Coronary artery (tissue), 2 donors: ENCODE data around the gene NOL9.

Source experiments
- DNase-seq: peaks from one replicate; pipeline ENCODE4 v3.0.0-alpha.2; 2017; ENCODE audit warnings: low spot score
- H3K27ac ChIP-seq, 2 donors: fragments of 200-600 bp; sonication (generic); one replicate each; pipeline ENCODE4 v1.5.1; 2016 to 2019
- H3K4me3 ChIP-seq: fragments of 200-600 bp; sonication (generic); 2 replicates; pipeline ENCODE4 v1.5.1; 2016; ENCODE audit warnings: mild to moderate bottlenecking, moderate library complexity
- CTCF ChIP-seq: fragments of 200-600 bp; sonication (generic); IDR thresholded peaks from one replicate; pipeline ENCODE4 v1.5.1; 2019; ENCODE audit warnings: antibody characterized with exemption

Gene NOL9

GRCh38 chr1:6535214-6535613, 19.1 kb downstream of the NOL9 start:
- DNase-seq, result no peak
- no peak for TF ChIP-seq CTCF

GRCh38 chr1:6534248-6534822, 20.0 kb downstream of the NOL9 start:
- TF ChIP-seq CTCF, result no peak
- no peak overlapping the region for H3K4me3 ChIP-seq
- H3K27ac ChIP-seq, result no peak overlapping the region
- DNase-seq, result no peak

More at GRCh38 chr1:6535214-6535613, 19.1 kb downstream of the NOL9 start:
- H3K27ac ChIP-seq, result no peak overlapping the region
- H3K4me3 ChIP-seq, result no peak overlapping the region

GRCh38 chr1:6531996-6532395, 22.3 kb downstream of the NOL9 start:
- no peak overlapping the region for H3K4me3 ChIP-seq
- DNase-seq, result no peak
- H3K27ac ChIP-seq, result no peak overlapping the region
- TF ChIP-seq CTCF, result no peak

- DNase-seq, result no peak
- TF ChIP-seq CTCF, result no peak
- no peak overlapping the region for H3K27ac ChIP-seq
- H3K4me3 ChIP-seq, result no peak overlapping the region
These were observed 23.7 kb downstream of the NOL9 start for GRCh38 chr1:6530504-6531160.

GRCh38 chr1:6528492-6528891, 25.8 kb downstream of the NOL9 start:
- DNase-seq, result no peak
- no peak for TF ChIP-seq CTCF
- H3K27ac ChIP-seq, result no peak overlapping the region
- no peak overlapping the region for H3K4me3 ChIP-seq

- H3K27ac ChIP-seq, result no peak overlapping the region
- no peak for DNase-seq
- TF ChIP-seq CTCF, result no peak
These were observed 28.0 kb downstream of the NOL9 start for GRCh38 chr1:6526316-6526715.

GRCh38 chr1:6523566-6523965, 30.7 kb downstream of the NOL9 start:
- no peak for DNase-seq
- no peak for TF ChIP-seq CTCF
- Histone ChIP-seq H3K4me3 (no peak overlapping the region), H3K27ac (no peak overlapping the region)

More at GRCh38 chr1:6526316-6526715, 28.0 kb downstream of the NOL9 start:
- H3K4me3 ChIP-seq, result no peak overlapping the region
